ENCODE measurements around the gene CCN2. TPM values are rescaled to one million over a fixed set of nuclear protein-coding genes. Genes with fewer than 3 reads are reported as not detected.

CCN2 gene, protein sequence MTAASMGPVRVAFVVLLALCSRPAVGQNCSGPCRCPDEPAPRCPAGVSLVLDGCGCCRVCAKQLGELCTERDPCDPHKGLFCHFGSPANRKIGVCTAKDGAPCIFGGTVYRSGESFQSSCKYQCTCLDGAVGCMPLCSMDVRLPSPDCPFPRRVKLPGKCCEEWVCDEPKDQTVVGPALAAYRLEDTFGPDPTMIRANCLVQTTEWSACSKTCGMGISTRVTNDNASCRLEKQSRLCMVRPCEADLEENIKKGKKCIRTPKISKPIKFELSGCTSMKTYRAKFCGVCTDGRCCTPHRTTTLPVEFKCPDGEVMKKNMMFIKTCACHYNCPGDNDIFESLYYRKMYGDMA
- total RNA-seq = 83.1 TPM
- long read RNA-seq, transcript CTGF-201 (5 exons, 2,339 nt) = major isoform, 99 of 140 reads
- long read RNA-seq, partial matches to known transcripts = 24 of 140 reads
- long read RNA-seq, other reads (novel, unspliced or antisense) = 17 of 140 reads

DNA sequence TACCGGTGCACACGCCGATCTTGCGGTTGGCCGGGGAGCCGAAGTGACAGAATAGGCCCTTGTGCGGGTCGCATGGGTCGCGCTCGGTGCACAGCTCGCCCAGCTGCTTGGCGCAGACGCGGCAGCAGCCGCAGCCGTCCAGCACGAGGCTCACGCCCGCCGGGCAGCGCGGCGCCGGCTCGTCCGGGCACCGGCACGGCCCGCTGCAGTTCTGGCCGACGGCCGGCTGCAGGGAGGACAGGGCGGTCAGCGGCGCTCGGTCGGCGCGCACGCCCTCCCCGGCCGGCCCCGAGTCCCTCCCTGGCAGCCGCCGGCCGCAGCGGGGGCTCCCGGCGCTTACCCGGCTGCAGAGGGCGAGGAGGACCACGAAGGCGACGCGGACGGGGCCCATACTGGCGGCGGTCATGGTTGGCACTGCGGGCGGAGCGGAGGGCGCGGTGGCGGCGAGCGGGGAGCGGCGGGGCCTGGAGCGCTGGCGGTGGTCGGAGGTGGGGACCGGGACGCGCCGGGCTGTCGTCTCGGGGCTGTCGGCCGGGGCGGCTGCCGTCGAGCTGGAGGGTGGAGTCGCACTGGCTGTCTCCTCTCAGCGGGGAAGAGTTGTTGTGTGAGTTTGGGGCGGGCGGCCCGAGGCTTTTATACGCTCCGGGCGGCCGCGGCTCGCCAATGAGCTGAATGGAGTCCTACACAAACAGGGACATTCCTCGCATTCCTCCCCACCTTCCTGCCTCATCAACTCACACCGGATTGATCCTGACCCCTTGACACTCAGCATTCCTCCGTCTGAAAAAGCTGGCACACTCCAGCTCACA is at the start of gene CCN2:
Gene CCN2, minus strand, starts transcription at position 606 of the 809 bp plus-strand sequence. Its CDS starts 200 bp downstream, at position 406.
- intact Hi-C loops (cut with DNase I) = no loop called here
- Histone ChIP-seq H3K9me3 (no peaks in the 10 kb centered on the region), H3K27ac (peak within 1 kb of the TSS; percentile 91), H3K4me3 (peak within 1 kb of the TSS; percentile 61), H3K36me3 (no peaks in the 10 kb centered on the region), H3K4me1 (peaks cover 32% of the 10 kb centered on the region), H3K27me3 (ENCODE audit: low read depth) (no peaks in the 10 kb centered on the region)
- TF ChIP-seq, protein P1, sequence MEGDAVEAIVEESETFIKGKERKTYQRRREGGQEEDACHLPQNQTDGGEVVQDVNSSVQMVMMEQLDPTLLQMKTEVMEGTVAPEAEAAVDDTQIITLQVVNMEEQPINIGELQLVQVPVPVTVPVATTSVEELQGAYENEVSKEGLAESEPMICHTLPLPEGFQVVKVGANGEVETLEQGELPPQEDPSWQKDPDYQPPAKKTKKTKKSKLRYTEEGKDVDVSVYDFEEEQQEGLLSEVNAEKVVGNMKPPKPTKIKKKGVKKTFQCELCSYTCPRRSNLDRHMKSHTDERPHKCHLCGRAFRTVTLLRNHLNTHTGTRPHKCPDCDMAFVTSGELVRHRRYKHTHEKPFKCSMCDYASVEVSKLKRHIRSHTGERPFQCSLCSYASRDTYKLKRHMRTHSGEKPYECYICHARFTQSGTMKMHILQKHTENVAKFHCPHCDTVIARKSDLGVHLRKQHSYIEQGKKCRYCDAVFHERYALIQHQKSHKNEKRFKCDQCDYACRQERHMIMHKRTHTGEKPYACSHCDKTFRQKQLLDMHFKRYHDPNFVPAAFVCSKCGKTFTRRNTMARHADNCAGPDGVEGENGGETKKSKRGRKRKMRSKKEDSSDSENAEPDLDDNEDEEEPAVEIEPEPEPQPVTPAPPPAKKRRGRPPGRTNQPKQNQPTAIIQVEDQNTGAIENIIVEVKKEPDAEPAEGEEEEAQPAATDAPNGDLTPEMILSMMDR (IDR thresholded peaks at IDR 0.05) = no peak
- peak; percentile 79 for DNase-seq
- peak; percentile 85 to 90 for ATAC-seq

DNA sequence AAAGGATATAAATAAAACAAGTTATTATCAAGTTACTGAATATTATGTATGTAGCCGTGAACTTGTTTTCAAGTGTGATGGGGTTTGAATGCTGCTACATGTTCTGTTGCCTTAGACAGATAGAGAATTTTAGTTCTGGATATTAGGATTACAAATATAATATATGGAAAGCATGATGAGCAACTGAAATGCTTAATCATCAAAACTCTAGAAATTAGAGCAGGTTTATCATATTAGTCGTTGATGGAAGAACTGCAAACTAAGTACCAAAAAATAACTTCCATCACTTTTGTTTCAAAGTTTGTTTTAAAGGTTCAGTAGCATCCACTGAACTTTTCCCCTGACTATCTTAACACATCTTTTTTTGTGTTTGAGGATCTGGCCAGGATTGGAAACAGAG is 49.1 kb upstream of the CCN2 start:
- intact Hi-C loops (cut with DNase I) = no loop called here
- Histone ChIP-seq H3K9me3 (peaks cover 10% of the 10 kb centered on the region), H3K4me3 (no peak overlapping the region), H3K36me3 (no peaks in the 10 kb centered on the region), H3K27ac (no peak overlapping the region), H3K4me1 (no peaks in the 10 kb centered on the region), H3K27me3 (ENCODE audit: low read depth) (no peaks in the 10 kb centered on the region)
- DNase-seq (no peak), ATAC-seq (no peak)
- TF ChIP-seq, protein P1 (IDR thresholded peaks at IDR 0.05) = no peak

DNA sequence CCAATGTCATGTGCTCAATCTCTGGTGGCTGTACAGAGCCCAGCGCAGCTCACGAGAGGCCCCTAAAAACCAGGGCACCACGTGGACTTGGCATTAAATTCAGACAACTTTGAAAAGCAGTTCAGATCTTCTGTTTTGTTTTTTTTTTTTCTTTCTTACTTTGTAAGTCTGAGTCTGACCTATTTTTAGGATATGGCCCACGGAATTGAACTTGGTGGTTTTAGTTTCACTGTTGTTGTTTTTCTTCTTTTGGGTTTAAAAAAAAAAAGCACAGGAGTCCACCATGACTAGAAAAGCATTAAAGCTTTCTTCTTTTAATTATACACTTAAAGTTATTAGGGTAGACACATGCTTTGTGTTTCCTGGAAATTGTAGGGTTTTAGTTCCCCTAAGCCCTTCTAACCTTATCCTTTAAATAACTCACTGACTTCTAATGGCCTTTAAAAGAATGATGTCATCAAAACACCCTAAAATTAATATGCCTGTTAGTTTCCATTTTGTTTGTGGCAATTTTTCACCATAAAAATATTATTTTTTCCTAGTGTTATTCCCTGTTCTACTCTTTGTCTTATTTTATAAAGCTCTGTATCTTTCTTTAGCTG is 48.5 kb upstream of the CCN2 start:
- intact Hi-C loops (cut with DNase I) = no loop called here
- Histone ChIP-seq H3K9me3 (peaks cover 10% of the 10 kb centered on the region), H3K27me3 (ENCODE audit: low read depth) (no peaks in the 10 kb centered on the region), H3K27ac (no peak overlapping the region), H3K36me3 (no peaks in the 10 kb centered on the region), H3K4me3 (no peak overlapping the region), H3K4me1 (no peaks in the 10 kb centered on the region)
- ATAC-seq (no peak), DNase-seq (no peak)
- TF ChIP-seq, protein P1 (IDR thresholded peaks at IDR 0.05) = no peak

DNA sequence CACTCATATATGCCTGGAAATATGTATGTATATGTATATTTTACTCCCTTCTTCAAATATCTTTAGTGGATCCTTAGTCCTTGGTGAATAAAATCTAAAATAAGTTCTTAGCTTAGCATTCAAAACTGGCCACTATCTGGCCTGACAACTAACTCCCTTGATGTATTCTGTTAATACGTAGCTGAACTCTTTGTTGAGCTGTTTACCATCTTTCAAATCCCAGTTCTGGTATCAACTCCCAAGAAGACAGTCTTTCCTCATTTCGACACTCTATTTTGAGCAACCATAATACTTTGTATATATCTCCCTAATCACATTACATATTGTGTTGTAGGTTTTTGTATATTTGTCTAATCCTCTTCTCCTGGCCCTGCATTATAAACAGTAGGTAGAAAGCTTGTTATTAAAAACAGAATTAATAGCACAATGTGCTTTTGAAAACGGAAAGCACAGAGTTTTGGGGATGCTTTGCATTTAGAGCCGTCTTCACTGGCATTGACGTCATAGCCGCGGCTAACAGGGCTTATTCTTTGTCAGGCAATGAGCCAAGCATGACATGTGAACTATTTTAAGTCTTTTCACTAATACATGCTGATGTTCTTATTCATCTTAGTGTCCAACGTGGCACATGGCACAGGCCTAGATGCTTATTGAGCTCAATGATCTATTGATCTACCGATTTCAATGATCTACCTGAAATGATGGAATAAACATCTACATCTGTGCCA is 47.2 kb upstream of the CCN2 start:
- peaks cover 1% of the 10 kb centered on the region for H3K9me3 ChIP-seq
- H3K27ac ChIP-seq = no peak overlapping the region
- DNase-seq = no peak
- intact Hi-C loops (cut with DNase I) = no loop called here
- ATAC-seq = no peak
- H3K4me1 ChIP-seq = no peaks in the 10 kb centered on the region
- no peaks in the 10 kb centered on the region for H3K27me3 ChIP-seq (ENCODE audit: low read depth)
- TF ChIP-seq, protein P1 (IDR thresholded peaks at IDR 0.05) = no peak
- H3K36me3 ChIP-seq = no peaks in the 10 kb centered on the region
- no peak overlapping the region for H3K4me3 ChIP-seq
